IMR-90 (cell line): Measurements from ENCODE around the gene PPDPF. TPM values are rescaled to one million over a fixed set of nuclear protein-coding genes. Genes with fewer than 3 reads are reported as not detected.

Source experiments
- ATAC-seq: fragments of 200-7000 bp; cut with Tn5 transposase; 2 replicates; pipeline ENCODE4 v1.9.1; 2020; ENCODE audit warnings: low read depth, mild to moderate bottlenecking, moderate library complexity
- BruUV-seq: library from RNA; stranded (reverse); fragments of 400-500 nt; replicated peaks from 2 replicates; lab custom pipeline; 2021; lab: Mats Ljungman, UMichigan
- CTCF ChIA-PET: fragments of 300-600 bp; formaldehyde crosslinking; extraction: SDS; loops from one replicate; lab custom pipeline; 2021; ENCODE audit warnings: antibody characterized with exemption; lab: Yijun Ruan, JAX
- POLR2A ChIA-PET: fragments of 300-600 bp; sonication (Branson Sonifier 250); formaldehyde crosslinking; loops from one replicate; lab custom pipeline; 2022; ENCODE audit warnings: antibody characterized with exemption; ENCODE audit not compliant: unreplicated experiment; lab: Charles Lee
- DNase-seq: peaks from one replicate; pipeline ENCODE4 v3.0.0; 2013
- H2AFZ ChIP-seq: replicated peaks from 2 replicates; pipeline ENCODE3; 2013; ENCODE audit warnings: low read length, mild to moderate bottlenecking; ENCODE audit not compliant: poor library complexity
- H2AK5ac ChIP-seq: 2 replicates; pipeline ENCODE4 v1.6.1; 2013; ENCODE audit warnings: low read depth, low read length, inconsistent platforms
- H2AK9ac ChIP-seq: replicated peaks from 2 replicates; pipeline ENCODE3; 2013; ENCODE audit warnings: mild to moderate bottlenecking, low read depth, low read length, moderate library complexity; ENCODE audit not compliant: poor library complexity
- H2BK120ac ChIP-seq: 2 replicates; pipeline ENCODE4 v1.6.1; 2013; ENCODE audit warnings: low read depth, low read length, inconsistent platforms
- H2BK15ac ChIP-seq: 3 replicates; pipeline ENCODE4 v1.6.1; 2013; ENCODE audit warnings: low read depth, low read length, inconsistent platforms
- H2BK20ac ChIP-seq: 2 replicates; pipeline ENCODE4 v1.6.1; 2013; ENCODE audit warnings: low read depth, mild to moderate bottlenecking, inconsistent platforms, low read length, moderate library complexity
- H2BK5ac ChIP-seq: 2 replicates; pipeline ENCODE4 v1.6.1; 2013; ENCODE audit warnings: mild to moderate bottlenecking, low read depth, low read length, inconsistent platforms; ENCODE audit not compliant: poor library complexity, severe bottlenecking
- H3K14ac ChIP-seq: replicated peaks from 2 replicates; pipeline ENCODE4 v1.6.1; 2013; ENCODE audit warnings: low read depth, low read length, inconsistent platforms
- H3K18ac ChIP-seq: 2 replicates; pipeline ENCODE4 v1.6.1; 2013; ENCODE audit warnings: low read depth, low read length, control low read depth
- H3K23ac ChIP-seq: 2 replicates; pipeline ENCODE4 v1.6.1; 2013; ENCODE audit warnings: low read depth, low read length, inconsistent platforms
- H3K27ac ChIP-seq: 2 replicates; pipeline ENCODE4 v1.5.1; 2013; ENCODE audit warnings: mild to moderate bottlenecking, control low read depth, low read length; ENCODE audit not compliant: insufficient read depth
- H3K27me3 ChIP-seq: 2 replicates; pipeline ENCODE4 v1.6.1; 2013; ENCODE audit warnings: low read length; ENCODE audit not compliant: control insufficient read depth, insufficient read depth
- H3K36me3 ChIP-seq: 2 replicates; pipeline ENCODE4 v1.6.1; 2013; ENCODE audit warnings: low read length, mixed read lengths; ENCODE audit not compliant: control insufficient read depth, insufficient read depth
- H3K4ac ChIP-seq: 2 replicates; pipeline ENCODE4 v1.6.1; 2013; ENCODE audit warnings: low read depth, low read length, inconsistent platforms
- H3K4me1 ChIP-seq: 2 replicates; pipeline ENCODE4 v1.6.1; 2013; ENCODE audit warnings: low read length, mixed read lengths; ENCODE audit not compliant: control insufficient read depth, insufficient read depth
- H3K4me2 ChIP-seq: 2 replicates; pipeline ENCODE4 v1.6.1; 2013; ENCODE audit warnings: low read depth, mild to moderate bottlenecking, control low read depth, low read length, moderate library complexity
- H3K4me3 ChIP-seq: 2 replicates; pipeline ENCODE4 v1.5.1; 2013; ENCODE audit warnings: low read depth, mild to moderate bottlenecking, control low read depth, low read length, moderate library complexity; ENCODE audit not compliant: insufficient read depth
- H3K56ac ChIP-seq: 2 replicates; pipeline ENCODE4 v1.6.1; 2013; ENCODE audit warnings: low read length, inconsistent platforms; ENCODE audit not compliant: insufficient read depth; ENCODE audit errors: extremely low read depth
- H3K79me1 ChIP-seq, 2 experiments: 2 replicates each; pipeline ENCODE4 v1.6.1; 2013; ENCODE audit warnings: low read length in 2 of 2, inconsistent platforms in 1 of 2, low read depth in 1 of 2
- H3K9ac ChIP-seq: 2 replicates; pipeline ENCODE4 v1.6.1; 2013; ENCODE audit warnings: low read depth, low read length, control low read depth
- H3K9me1 ChIP-seq: 2 replicates; pipeline ENCODE4 v1.6.1; 2013; ENCODE audit warnings: low read length, inconsistent platforms; ENCODE audit not compliant: insufficient read depth
- H3K9me3 ChIP-seq: 2 replicates; pipeline ENCODE4 v1.6.1; 2013; ENCODE audit warnings: low read length; ENCODE audit not compliant: control insufficient read depth, insufficient read depth
- H4K20me1 ChIP-seq: 2 replicates; pipeline ENCODE4 v1.6.1; 2013; ENCODE audit warnings: low read length, inconsistent platforms; ENCODE audit not compliant: insufficient read depth
- H4K5ac ChIP-seq: 2 replicates; pipeline ENCODE4 v1.6.1; 2013; ENCODE audit warnings: mild to moderate bottlenecking, low read depth, low read length, control low read depth
- H4K8ac ChIP-seq, 2 experiments: 2 replicates each; pipeline ENCODE4 v1.6.1; 2013; ENCODE audit warnings: low read depth in 2 of 2, low read length in 2 of 2, control low read depth in 1 of 2, inconsistent platforms in 1 of 2
- H4K91ac ChIP-seq: 2 replicates; pipeline ENCODE4 v1.6.1; 2013; ENCODE audit warnings: low read depth, low read length, inconsistent platforms; ENCODE audit not compliant: insufficient read depth
- CEBPB ChIP-seq: IDR thresholded peaks from 2 replicates; pipeline ENCODE4 v1.6.1; 2012; ENCODE audit warnings: low read depth, low read length, improper control_type of control experiment
- CHD1 ChIP-seq: IDR thresholded peaks from 2 replicates; pipeline ENCODE4 v1.6.1; 2012; ENCODE audit warnings: low read depth, low read length, improper control_type of control experiment
- MAFK ChIP-seq: IDR thresholded peaks from 2 replicates; pipeline ENCODE4 v1.6.1; 2012; ENCODE audit warnings: low read depth, low read length, improper control_type of control experiment
- MAZ ChIP-seq: IDR thresholded peaks from 2 replicates; pipeline ENCODE4 v1.6.1; 2012; ENCODE audit warnings: low read depth, mild to moderate bottlenecking, low read length, improper control_type of control experiment, moderate library complexity, borderline replicate concordance
- MXI1 ChIP-seq: IDR thresholded peaks from 2 replicates; pipeline ENCODE4 v1.6.1; 2012; ENCODE audit warnings: low read depth, mild to moderate bottlenecking, low read length, moderate library complexity, borderline replicate concordance
- RAD21 ChIP-seq: IDR thresholded peaks from 2 replicates; pipeline ENCODE4 v1.6.1; 2012; ENCODE audit warnings: low read length, improper control_type of control experiment
- RCOR1 ChIP-seq: IDR thresholded peaks from 2 replicates; pipeline ENCODE4 v1.6.1; 2012; ENCODE audit warnings: mild to moderate bottlenecking, low read length, improper control_type of control experiment; ENCODE audit not compliant: insufficient replicate concordance
- SMC3 ChIP-seq: fragments of 150-350 bp; IDR thresholded peaks from 2 replicates; pipeline ENCODE4 v1.6.1; 2016; ENCODE audit warnings: low read depth, mild to moderate bottlenecking, antibody characterized with exemption, low read length, moderate library complexity
- WGBS, 2 experiments: methylation state at CpG; one replicate each; pipeline versions ENCODE4 v1.1.5 to v1.1.7; 2013; ENCODE audit warnings: missing lambda C conversion rate in 2 of 2; ENCODE audit not compliant: insufficient read length in 1 of 2; ENCODE audit errors: extremely low coverage in 2 of 2; 5-methylcytosine and 5-hydroxymethylcytosine counted together
- dilution Hi-C: fragments of 300-500 bp; cut with HindIII; formaldehyde crosslinking; loops from one replicate; pipeline ENCODE4 v1.14.3; 2018; ENCODE audit warnings: low sequenced_read_pairs; ENCODE audit not compliant: unreplicated experiment
- in situ Hi-C: fragments of 300-500 bp; cut with MboI; formaldehyde crosslinking; loops from 3 replicates; pipeline ENCODE4 v1.14.3; 2019; ENCODE audit warnings: low sequenced_read_pairs, inconsistent platforms, mixed read lengths
- intact Hi-C: fragments of 100-400 bp; cut with micrococcal nuclease; formaldehyde crosslinking; loops from 2 replicates; pipeline ENCODE4 v1.10.0; 2022
- polyA plus RNA-seq, 3 experiments: library from polyadenylated mRNA; depleted of rRNA; stranded (reverse); fragments of >200 nt; gene quantifications; 2 replicates each; pipeline ENCODE4 v1.2.3, GENCODE V29; 2012; ENCODE audit warnings: low replicate concordance in 1 of 3
- total RNA-seq: library from RNA; depleted of rRNA; stranded (reverse); fragments of >200 nt; gene quantifications from 2 replicates; pipeline ENCODE4 v1.2.3, GENCODE V29; 2012
- TF ChIP-seq, protein P1 (sequence below): fragments of 150-350 bp; IDR thresholded peaks from 2 replicates; pipeline ENCODE4 v1.6.1; 2016; ENCODE audit warnings: low read depth, mild to moderate bottlenecking, low read length, moderate library complexity, borderline replicate concordance

The PPDPF gene
- total and polyA plus RNA-seq, 2 of the 4 experiments (the other 2 are of a cell fraction): 12.9 to 171 TPM

DNA sequence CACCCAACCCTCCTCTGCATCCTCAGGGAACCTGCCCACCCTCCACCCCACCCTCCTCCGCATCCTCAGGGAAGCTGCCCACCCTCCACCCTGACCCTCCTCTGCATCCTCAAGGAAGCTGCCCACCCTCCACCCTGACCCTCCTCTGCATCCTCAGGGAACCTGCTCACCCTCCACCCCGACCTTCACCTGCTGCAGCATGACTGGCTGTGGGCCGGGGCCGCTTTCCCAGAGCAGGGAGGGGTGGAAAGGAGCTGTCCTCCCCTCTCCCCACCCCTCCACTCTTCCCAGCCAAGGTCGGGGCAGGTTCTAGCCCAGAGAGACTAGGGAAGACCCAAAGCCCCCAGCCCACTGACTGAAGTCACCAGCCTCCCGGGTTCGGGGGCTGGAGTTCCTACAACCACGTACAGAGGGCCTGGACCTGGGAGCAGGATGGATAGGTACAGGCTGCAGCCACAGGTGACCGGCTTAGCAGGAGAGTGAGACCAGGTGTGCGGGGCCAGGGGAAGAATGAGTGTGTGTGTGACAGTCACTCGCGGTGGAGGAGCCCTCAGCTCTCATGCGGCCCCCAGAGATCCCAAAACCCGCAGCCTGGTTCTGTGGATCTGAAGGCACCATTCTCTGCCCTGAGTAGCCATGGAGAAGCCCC is 33.3 kb upstream of the PPDPF start:
- BruUV-seq: no TSS peak
- Histone ChIP-seq H2BK120ac (no peak overlapping the region), H4K5ac (no peak overlapping the region), H3K4me3 (no peak overlapping the region), H2AFZ (no peak overlapping the region), H3K79me1 (no peaks in the 10 kb centered on the region), H2BK15ac (no peak overlapping the region), H4K91ac (no peak overlapping the region), H3K9ac (no peak overlapping the region), H2BK20ac (no peak overlapping the region), H3K14ac (no peak overlapping the region), H3K27me3 (peaks cover 34% of the 10 kb centered on the region), H3K4me1 (no peaks in the 10 kb centered on the region), H3K9me1 (no peaks in the 10 kb centered on the region), H3K23ac (no peak overlapping the region), H3K4me2 (no peak overlapping the region), H4K8ac (no peak overlapping the region), H3K36me3 (no peaks in the 10 kb centered on the region), H2BK5ac (no peak overlapping the region), H3K9me3 (no peaks in the 10 kb centered on the region), H3K27ac (no peak overlapping the region), H2AK9ac (no peak overlapping the region), H3K18ac (no peak overlapping the region), H3K4ac (no peak overlapping the region), H4K20me1 (no peaks in the 10 kb centered on the region; the same call in 1 of the 2 replicates), H2AK5ac (no peak overlapping the region), H3K56ac (no peak overlapping the region)
- dilution Hi-C loops (no loop called here), intact Hi-C loops (no loop called here), in situ Hi-C loops (no loop called here)
- ChIA-PET POLR2A (no interaction called here), CTCF (no interaction called here)
- no peak for TF ChIP-seq RAD21
- no peak for TF ChIP-seq CEBPB
- no peak for TF ChIP-seq SMC3
- no peak for TF ChIP-seq RCOR1
- no peak for TF ChIP-seq MAFK
- TF ChIP-seq MAZ: no peak
- TF ChIP-seq, protein P1, sequence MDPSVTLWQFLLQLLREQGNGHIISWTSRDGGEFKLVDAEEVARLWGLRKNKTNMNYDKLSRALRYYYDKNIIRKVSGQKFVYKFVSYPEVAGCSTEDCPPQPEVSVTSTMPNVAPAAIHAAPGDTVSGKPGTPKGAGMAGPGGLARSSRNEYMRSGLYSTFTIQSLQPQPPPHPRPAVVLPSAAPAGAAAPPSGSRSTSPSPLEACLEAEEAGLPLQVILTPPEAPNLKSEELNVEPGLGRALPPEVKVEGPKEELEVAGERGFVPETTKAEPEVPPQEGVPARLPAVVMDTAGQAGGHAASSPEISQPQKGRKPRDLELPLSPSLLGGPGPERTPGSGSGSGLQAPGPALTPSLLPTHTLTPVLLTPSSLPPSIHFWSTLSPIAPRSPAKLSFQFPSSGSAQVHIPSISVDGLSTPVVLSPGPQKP: no peak
- TF ChIP-seq CHD1: no peak
- no peak for TF ChIP-seq MXI1
- ATAC-seq (no peak), DNase-seq (no peak)
- 54% methylated on average over 2 of the region's 14 CpGs; no CpG with 5 or more reads in 1 of the 2 experiments for WGBS, 2 experiments
